ENCODE data around the gene ASCL3.
"Not testable (repeated sequence)": the region's sequence is repeated elsewhere in the genome, so short reads cannot be mapped to it uniquely, and the experiment has no call there.

Gene ASCL3

DNA sequence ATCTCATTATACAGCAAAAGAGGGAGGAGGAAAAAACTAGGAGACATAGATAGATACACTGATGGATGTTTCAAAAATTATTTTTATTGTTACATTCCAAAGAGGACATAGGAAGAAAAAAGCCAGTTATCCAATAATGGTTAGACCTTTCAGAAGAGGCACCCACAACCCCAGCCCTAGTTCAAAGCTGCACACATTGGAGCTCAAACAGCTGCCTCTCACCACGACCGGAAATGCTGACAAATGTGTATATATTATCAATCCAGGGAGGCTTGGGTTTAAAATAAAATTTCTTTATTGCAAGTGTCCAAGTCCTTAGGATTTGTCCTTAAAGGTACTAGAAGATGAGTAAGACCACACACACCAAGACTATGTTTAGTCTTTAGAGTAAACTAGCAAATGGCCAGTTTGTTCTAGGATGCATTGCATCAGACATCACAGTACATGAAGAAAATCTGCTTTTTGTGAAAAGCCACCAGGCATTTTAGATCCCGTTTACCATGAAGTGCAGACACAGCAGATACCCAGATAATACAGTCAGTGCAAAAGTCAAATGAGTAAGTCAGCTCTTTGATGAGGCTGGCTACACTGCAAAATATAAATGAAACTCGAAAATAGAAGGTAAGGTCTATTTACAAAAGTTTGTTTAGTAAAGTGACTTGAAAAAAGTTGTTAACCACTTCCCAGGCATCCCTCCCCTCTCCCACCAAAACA is 4.6 kb upstream of the ASCL3 start:
- DNase-seq = no peak

DNA sequence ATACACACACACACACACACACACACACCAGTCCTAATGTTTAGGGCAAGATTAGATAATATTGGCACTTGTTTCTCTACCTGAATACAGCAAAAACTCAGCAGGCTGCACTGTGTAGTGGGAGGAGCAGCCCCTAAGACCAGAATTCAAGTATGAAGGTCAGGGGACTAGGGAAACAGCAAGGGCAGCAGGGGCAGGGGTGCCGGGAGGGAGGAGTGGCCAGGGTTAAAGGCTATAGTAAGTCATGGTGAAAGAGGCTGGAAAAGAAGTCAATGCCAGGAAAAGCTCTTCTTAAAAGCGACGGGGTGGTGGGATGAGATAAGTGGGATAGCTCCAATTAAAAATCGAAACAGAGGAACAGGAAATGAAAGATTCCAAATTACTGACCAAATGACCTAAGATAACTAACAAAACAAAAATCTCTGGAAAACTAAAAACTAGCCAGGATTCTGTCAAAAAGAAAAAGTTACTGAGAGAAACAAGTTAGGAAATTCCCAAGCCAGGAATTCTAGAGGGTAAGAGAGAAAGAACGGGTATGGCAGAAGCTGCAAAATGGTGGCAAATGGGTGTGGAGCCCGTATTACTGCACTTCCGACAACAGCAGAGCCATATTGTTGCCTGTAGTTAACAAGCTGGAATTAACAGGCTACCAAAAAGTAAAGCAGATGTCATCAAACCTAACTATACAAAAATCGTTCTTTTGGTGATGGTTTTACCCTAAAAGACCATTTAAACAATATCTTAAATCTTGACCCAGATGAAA is 1.3 kb downstream of the ASCL3 start:
- DNase-seq = no peak

DNA sequence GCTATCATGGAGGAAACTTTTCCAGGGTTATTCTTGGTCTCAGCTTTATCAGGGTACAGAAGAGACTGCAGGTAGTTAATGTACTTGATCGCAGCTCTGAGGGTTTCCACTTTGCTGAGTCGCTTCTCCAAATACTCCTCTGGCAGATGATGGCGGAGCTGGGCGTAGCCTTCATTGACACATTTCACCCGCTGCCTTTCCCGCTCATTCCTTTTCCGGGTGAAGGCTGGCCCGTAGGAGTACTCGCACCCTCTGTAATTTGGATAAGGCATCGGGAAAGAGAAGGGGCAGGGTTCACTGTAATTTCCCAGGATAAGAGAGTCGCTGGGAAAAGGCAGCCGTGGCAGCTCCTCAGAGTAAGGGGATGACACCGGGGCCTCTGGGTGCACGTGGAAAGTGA is 5.2 kb downstream of the ASCL3 start:
- no peak for DNase-seq

DNA sequence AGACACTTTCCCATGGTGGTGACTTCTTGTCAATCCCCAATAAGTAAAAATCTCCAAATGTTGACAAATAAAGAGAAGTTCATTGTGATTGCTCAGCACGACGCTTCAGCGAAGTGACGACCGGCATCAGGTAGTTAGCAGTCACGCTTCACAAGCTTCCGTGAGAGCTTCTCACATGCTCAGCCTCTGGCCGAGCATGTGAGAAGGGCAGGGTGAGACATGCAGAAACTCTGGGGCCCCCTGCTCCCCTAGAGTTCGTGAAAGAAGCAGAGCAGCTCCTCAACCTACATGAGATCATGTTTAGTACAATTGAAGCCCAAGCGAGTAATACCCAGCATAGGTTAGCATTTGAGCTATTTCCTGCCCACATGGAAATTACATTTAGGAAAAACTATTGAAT is 5.7 kb downstream of the ASCL3 start:
- DNase-seq = no peak

- DNase-seq = not testable (repeated sequence)
Measured at GRCh38 chr11:8935789-8936188, 7.0 kb downstream of the ASCL3 start.

DNA sequence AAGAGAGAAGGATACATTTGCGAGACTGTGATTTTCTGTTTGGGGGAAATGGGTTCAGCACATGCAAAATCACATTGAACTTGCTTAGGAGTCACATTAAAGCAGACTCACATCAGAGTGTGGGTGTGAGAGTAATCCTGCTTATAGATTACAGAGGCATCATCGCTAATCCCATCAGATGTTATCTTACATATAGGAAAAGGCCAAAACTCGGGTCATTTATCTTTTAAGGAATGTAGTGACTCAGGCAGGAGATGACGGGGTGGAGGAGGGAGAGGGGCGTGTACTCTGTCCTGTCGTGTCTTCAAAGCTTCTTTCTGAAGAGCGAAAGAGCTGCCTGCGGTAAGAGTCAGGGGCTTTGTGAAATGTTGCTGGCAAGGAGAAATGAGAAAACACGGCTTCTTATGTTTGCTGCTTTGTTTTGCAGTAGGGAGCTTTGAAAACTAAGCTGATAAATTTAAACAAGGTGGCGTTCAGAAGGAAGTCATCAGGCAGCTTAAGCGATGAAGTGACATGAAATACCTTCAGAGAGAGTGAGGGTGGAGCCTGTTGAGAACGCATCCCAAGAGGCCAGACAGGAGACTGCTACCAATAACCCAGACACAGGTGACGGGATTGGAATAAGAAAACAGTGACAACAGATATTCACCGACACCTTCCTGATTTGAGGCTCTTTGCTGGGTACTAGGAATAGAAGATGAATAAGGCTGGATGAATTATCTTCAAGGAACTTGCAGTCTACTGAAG is 7.9 kb downstream of the ASCL3 start:
- DNase-seq = no peak

GRCh38 chr11:8933931-8934330 is 8.9 kb downstream of the ASCL3 start:
- DNase-seq = no peak

- no peak for DNase-seq
Measured at GRCh38 chr11:8932564-8933180, 10.1 kb downstream of the ASCL3 start, which contains the start of gene C11orf16. C11orf16 (minus strand) TSS chr11:8932947; CDS start chr11:8932308, 639 bp downstream.

DNA sequence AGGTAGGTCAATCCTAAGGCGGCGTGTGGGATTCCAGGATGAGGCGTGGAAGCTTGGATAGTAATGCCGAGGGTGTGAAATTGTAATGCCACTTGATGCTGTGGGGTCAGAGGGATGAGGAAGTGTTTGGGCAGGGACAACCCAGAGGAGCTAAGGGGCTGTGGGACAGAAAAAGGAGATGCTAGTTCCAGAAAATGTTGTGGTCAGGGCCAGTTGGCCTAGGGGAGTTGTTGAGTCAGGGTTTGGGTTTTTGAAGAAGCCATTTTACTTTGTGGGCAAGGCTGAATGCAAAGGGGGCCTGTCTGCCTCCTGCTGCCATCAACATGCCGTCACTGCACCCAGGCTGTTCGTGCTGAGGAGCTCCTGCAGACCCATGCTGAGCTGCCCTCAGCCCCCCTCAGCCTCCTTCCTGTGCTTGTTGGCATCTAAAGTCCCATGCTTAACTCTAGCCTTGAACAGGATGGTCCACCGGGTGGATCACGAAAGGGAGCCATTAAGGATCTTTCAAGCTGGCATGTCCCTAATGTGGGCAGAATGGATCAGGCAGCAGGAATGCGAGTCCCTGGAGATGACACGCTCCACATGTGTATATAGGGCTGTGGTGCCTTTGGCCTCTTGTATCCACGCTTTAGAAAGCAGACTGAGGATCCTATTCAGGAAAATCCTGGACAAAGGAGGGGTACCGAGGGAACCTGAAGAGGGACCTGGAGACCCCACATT is 12.2 kb downstream of the ASCL3 start:
- DNase-seq = no peak

- DNase-seq = no peak
Measured at GRCh38 chr11:8928981-8929615, 13.7 kb downstream of the ASCL3 start.

GRCh38 chr11:8928205-8928604 is 14.6 kb downstream of the ASCL3 start:
- no peak for DNase-seq

- DNase-seq = no peak
Measured at GRCh38 chr11:8927233-8927632, 15.6 kb downstream of the ASCL3 start.

GRCh38 chr11:8926236-8926635 is 16.6 kb downstream of the ASCL3 start:
- DNase-seq = no peak

DNA sequence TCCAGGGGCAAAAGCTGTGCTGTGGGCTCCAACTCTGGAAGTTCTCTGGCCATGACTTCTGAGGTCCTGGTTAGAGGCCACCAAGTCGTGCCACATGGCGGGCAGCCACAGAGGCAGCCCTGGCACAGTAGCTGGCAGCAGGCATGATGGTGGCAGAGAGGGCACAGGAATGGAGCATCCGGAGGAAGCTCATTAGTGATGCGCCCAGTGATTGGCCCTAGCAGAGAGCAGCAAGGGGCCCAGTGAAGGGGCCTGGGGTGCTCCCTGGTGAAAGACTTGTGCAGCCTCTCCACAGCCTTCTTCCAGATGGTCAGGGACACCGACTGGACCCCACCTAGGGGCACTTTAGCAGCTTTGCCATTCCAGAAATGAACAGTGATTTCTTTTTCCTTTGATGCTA is 17.1 kb downstream of the ASCL3 start:
- DNase-seq = no peak

DNA sequence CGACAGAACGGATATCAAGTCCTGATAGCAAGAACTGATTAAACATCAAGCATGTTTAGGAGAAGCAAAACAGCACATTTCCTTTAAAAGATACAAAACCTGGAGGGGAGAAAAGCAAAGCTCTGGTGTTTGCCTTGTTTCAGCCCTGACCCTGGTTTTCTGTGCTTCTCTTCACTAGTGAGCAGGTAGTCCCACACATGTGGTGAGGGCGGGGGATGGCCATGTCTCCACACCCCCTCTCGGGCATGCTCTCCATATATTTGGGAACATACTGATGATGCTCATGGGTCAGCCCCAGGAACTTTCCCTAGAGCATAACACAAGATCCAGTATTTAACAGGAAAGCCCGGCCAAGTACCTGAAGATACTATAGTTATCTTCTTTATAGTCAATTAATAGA is 20.1 kb downstream of the ASCL3 start:
- no peak for DNase-seq

DNA sequence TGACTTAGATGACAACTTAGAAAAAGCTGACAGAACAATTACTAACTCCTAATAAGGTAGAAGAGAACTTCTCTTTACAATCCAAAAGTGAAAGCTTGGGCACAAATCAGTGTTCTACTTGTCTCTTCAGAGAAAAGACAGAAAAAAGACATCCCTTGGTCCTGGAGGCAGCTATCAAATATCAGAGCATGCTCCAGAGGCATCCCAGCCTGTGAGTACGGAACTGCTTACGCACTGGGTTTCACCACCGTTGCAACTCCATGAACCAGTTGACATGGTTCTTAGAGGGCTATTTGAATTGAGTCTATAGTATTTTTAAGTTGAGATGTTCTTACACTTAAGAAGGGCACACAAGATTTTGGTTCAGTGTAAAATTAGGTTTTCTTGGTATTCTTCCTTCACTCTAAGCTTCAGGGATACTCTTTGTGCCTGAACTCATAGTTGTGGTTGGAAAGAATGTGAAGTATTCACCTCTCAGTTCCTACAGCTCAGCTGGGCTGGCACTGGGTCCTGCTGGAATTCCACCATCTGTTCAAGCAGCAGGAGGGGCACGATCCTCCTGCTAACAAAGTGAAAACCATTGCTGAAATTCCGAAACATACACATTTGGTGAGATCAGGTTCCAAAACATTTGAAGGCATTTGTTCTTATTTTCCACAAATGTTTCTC is 25.5 kb downstream of the ASCL3 start:
- DNase-seq = no peak

DNA sequence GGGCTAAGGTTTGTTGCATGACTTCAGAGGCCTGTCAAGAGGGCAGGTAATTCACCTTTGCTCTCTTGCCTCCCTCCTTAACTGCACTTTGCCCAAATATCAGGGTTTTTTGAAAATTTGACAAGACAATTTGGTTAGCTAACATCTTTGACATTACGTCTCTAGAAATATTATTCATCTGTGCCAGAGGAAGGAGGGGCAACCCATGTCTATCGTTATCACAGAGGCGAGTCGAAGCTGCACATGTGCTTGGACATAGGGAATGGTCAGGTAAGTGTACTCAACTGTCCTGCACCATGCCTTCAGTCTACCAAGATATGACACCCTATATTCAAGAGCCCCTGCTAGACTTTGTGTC is 28.2 kb downstream of the ASCL3 start:
- no peak for DNase-seq

DNA sequence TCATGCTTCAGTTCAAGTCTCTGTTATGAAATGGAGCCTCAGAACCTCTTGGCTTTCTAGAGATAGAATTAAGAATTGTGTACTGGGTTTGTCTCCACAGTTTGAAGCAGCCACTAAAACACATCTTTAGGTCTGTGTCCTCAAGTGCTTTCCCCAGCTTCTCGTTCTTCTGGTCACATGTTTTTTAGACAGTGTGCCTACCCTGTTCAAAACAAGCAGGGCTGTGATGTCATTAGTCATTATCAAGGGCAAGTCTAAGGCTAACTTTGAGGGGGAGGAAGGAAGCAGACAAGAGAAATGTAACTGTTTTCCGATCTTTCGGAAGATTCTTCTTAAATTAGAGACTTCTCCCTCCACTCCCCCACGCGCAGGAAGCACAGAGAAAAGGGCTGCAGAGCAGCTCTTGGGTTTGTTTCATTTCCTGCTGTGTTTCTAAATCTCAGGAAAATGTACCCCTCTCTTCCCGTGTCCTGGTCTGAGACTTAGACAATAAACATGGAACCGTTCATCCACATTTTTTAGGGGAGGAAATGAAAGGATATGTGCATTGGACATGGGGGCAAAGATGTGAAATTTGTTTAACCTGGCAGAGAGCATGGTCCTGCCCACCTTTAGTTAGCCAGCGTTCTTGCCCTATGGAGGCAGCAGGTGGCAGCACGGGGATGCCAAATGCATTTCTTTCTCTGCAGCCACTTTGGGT is 28.7 kb downstream of the ASCL3 start:
- peak; percentile 37 to 41 for DNase-seq

- peak; percentile 72 to 74 for DNase-seq
Measured at GRCh38 chr11:8911029-8911823, 31.6 kb downstream of the ASCL3 start, which contains the start of gene AKIP1. AKIP1 (plus strand) TSS chr11:8911189; CDS start chr11:8911450, 261 bp downstream.

DNA sequence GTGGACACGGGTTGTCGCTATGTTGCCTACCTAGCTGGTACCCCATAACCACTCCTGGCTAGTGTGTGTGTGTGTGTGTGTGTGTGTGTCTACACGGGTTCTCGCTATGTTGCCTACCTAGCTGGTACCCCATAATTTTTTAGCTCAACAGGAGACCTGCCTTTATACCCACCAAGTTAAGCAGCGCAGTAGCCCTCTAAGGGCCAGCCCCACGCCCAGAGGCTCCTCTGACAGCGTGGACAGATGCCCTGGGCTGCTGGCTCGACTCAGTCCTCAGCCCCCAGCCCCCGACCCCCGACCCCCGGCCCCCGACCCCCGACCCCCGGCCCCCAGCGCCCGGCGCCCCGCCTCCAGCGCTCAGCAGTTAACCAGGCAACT is 32.2 kb downstream of the ASCL3 start:
- peak in 1 of 2 donors; percentile 4 for DNase-seq
